NCI-H2196 treated with DMSO at 0.1 percent for 48 hours (cell line): ENCODE measurements around the gene SAV1.

Source experiments
- DNase-seq: peaks from one replicate; lab custom pipeline; 2025; ENCODE audit not compliant: unreplicated experiment; lab: John Stamatoyannopoulos, UW

SAV1 gene

GRCh38 chr14:50610465-50610864, 57.6 kb downstream of the SAV1 start:
- DNase-seq: no peak

- DNase-seq: no peak
Observed at GRCh38 chr14:50608302-50608851, 59.7 kb downstream of the SAV1 start.

GRCh38 chr14:50607761-50608160, 60.3 kb downstream of the SAV1 start:
- no peak for DNase-seq

GRCh38 chr14:50607181-50607580, 60.9 kb downstream of the SAV1 start:
- no peak for DNase-seq

- no peak for DNase-seq
Observed at GRCh38 chr14:50606468-50606867, 61.6 kb downstream of the SAV1 start.

GRCh38 chr14:50605766-50606165, 62.3 kb downstream of the SAV1 start:
- no peak for DNase-seq

GRCh38 chr14:50603565-50603964, 64.5 kb downstream of the SAV1 start:
- DNase-seq: no peak

GRCh38 chr14:50602035-50602434, 66.1 kb downstream of the SAV1 start:
- DNase-seq: no peak

- no peak for DNase-seq
Observed at GRCh38 chr14:50601394-50601793, 66.7 kb downstream of the SAV1 start.

GRCh38 chr14:50600849-50601248, 67.3 kb downstream of the SAV1 start:
- DNase-seq: no peak

- DNase-seq: no peak
Observed at GRCh38 chr14:50599700-50600444, 68.2 kb downstream of the SAV1 start.

GRCh38 chr14:50598765-50599164, 69.3 kb downstream of the SAV1 start:
- DNase-seq: no peak

GRCh38 chr14:50594577-50595316, 73.4 kb downstream of the SAV1 start:
- DNase-seq: no peak

GRCh38 chr14:50590464-50590863, 77.6 kb downstream of the SAV1 start:
- DNase-seq: no peak
